ENCODE measurements around the gene MBD6.
A peak's percentile ranks its signal among the peaks of the same experiment; 100 is the strongest.

Gene MBD6, protein sequence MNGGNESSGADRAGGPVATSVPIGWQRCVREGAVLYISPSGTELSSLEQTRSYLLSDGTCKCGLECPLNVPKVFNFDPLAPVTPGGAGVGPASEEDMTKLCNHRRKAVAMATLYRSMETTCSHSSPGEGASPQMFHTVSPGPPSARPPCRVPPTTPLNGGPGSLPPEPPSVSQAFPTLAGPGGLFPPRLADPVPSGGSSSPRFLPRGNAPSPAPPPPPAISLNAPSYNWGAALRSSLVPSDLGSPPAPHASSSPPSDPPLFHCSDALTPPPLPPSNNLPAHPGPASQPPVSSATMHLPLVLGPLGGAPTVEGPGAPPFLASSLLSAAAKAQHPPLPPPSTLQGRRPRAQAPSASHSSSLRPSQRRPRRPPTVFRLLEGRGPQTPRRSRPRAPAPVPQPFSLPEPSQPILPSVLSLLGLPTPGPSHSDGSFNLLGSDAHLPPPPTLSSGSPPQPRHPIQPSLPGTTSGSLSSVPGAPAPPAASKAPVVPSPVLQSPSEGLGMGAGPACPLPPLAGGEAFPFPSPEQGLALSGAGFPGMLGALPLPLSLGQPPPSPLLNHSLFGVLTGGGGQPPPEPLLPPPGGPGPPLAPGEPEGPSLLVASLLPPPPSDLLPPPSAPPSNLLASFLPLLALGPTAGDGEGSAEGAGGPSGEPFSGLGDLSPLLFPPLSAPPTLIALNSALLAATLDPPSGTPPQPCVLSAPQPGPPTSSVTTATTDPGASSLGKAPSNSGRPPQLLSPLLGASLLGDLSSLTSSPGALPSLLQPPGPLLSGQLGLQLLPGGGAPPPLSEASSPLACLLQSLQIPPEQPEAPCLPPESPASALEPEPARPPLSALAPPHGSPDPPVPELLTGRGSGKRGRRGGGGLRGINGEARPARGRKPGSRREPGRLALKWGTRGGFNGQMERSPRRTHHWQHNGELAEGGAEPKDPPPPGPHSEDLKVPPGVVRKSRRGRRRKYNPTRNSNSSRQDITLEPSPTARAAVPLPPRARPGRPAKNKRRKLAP

DNA sequence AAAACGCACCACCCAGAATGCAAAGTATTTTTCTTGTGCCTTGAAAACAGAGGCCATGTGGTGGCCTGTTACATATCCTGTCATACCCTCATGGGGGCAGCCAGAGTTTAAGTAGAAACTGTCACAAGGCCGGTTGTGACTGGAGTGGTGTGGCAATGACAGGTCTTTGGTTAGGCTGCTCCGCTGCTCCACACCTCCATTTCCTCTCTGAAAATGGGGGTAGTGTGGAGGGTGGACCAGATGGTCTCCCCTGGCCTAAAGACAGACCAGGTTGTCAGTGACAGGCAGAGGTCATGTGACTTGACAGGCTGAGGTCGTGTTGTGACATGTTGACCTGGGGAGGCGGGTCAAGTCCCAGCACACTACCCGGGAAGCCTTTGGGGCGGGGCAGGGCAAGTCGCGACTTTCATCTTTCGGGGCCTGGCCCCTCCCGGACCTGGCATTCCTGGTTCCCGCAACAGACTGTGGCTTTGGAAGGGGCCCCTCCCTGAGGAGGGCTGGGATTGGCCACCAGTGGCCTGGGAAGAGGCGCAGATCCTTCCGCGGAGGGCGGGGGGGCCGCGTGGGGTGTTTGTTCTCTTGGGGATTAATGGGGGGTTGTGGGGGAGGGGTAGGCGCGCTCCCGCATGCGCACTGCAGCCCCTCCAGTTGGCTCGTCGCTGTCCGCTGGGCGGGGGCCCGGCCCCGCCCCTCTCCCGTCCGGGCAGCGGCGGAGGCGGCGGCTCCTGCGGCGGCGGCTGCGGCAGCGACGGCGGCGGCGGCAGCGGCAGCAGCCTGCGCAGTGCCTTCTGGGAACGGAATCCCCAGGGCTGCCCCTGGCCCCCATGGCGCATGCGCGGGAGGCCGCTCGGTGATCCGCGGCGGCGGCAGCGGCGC is at the start of gene MBD6:
Gene MBD6, plus strand, starts transcription at position 814 of the 876 bp plus-strand sequence. CDS start 1,480 bp downstream, outside the sequence.
- peak; percentile 93 for DNase-seq

GRCh38 chr12:57473392-57473791 is 49.2 kb upstream of the MBD6 start:
- no peak for DNase-seq

- no peak for DNase-seq
Observed at GRCh38 chr12:57473886-57474285, 48.7 kb upstream of the MBD6 start.

DNA sequence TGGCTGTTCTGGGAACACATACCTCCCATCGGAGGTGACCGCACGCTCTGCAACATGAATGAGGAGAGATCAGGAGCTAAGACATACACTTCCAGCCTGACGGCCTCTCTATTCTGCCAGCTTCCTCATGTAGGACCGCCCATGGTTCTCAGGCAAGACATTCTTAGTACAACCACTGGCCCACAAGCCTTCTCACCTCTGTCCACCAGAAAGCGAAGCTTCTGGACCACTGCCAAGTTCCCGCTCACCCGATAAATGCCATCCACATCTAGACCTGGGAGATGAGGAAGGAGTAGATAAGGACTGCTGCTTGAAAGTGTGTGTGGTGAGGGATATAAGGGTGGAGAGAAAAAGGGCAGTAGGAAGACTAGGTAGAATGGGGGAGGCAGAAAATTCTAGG is 48.2 kb upstream of the MBD6 start:
- DNase-seq: no peak

GRCh38 chr12:57474862-57475261 is 47.8 kb upstream of the MBD6 start:
- DNase-seq: no peak

DNA sequence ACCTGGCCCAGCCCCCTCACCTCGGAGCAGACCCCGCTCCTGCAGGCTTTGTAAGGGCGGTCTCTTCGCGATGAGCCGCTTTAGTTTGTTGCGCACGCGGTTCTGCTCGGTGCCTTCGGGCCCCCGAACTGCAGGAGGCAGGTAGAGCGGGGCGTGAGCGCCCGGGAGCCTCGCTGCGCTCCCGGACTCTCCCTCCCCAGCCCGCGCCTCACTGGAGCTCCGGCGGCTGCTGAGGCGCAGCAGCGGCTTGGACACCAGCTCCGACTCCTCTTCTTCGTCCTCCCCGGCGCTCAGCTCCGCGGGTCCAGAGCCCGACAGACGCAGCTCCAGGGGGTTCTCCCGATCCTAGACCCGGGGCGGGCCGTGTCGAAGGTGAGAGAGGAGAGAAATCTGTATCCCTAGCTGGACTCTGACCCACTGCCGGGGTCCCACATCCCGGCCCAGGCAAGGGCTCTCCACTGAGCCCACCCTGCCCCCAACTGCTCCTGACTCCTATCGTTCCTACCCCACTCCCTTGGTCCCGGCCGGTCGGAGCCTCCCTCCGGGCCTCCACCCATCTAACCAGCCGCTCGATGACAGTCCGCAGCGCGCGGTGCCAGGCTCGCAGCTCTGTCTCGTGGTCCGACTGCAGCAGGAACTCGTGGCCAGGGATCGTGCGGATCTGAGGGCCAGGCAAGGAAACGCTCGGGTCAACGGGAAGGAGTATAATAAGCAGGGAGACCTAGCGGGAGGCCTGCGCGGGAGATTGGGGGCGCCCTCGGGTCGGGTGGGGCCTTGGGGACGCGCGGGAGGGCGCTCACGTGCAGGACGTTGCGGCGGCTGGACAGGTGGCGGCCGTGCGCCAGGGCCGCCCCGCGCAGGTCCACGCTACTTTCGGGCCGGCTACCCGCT is 47.1 kb upstream of the MBD6 start:
- no peak for DNase-seq

GRCh38 chr12:57476162-57476992 is 46.2 kb upstream of the MBD6 start:
- peak; percentile 91 for DNase-seq

- no peak for DNase-seq
Observed at GRCh38 chr12:57476993-57477709, 45.5 kb upstream of the MBD6 start.

- DNase-seq: peak; percentile 53
Observed at GRCh38 chr12:57477710-57478681, 44.6 kb upstream of the MBD6 start.

- no peak for DNase-seq
Observed at GRCh38 chr12:57479043-57479375, 43.6 kb upstream of the MBD6 start.

DNA sequence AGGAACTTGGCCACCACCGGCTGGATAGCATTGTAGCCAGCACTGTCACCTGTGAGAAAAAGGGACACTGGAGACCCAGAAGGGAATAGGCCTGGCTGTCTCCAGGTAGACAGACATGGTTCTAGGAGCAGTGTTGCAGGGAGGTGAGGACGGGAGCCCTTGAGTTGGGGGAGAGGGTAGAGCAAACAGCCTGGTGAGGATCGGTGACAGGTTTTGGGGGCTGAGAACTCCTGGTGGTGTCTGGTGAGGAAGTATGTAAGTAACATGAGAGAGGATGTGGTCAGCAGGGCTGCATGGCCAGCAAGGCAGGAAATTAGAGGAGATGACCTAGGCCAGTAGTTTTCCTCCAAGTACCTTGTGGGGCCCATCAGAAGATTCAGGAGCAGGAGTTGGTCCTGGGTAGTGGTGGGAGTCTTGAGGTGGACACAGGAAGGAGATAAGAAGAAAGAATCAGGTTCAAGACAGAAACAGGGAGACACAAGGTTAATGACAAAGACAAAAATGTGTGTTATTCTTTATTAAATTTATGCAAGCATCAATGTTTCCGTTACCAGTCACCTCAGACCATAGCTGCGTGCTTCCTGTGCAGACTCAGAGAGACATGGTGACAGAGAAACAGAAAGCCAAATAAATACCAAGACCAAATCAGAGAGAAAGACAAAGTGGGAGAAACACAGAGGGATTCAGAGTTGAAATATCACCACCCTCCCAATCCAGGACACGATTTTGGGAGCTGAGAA is 43.1 kb upstream of the MBD6 start, which contains the start of gene ARHGAP9:
Gene ARHGAP9, minus strand, starts transcription at position 491 of the 740 bp plus-strand sequence. Its CDS starts 460 bp downstream, at position 31.
- peak; percentile 58 for DNase-seq

DNA sequence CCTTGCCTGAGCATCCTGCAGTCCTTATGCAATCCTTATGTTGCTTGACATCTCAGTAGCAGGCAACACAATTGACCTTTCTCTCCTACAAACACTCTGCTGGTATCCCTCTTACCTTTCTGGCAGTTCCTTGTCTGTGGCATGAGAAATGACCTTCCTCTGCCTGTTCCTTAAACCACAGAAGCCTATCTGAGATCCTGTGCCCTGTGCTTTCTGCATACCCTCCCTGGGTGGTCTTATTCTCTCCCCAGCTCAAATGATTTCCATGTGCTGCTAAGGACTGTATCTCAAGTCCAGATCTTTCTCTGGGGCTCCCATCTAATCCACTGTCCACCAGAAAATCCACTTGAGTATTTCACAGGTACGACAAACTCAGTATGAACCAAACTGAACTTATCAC is 41.0 kb upstream of the MBD6 start:
- DNase-seq: no peak

DNA sequence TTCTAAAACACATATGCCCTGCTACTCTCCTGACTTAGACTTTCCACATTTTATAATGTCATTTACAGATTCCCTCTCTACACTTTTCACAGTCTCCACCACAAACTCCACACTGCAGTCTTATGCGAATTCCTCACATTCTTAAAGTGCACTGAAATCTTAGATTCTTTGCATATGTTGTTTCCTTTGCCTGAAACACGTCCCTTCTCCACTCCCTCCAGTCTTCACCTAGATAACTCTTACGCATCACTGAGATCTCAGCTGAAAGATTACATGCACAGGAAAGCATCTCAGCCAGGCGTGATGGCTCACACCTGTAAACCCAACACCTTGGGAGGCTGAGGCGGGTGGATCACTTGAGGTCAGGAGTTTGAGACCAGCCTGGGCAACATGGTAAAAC is 39.2 kb upstream of the MBD6 start:
- DNase-seq: no peak

DNA sequence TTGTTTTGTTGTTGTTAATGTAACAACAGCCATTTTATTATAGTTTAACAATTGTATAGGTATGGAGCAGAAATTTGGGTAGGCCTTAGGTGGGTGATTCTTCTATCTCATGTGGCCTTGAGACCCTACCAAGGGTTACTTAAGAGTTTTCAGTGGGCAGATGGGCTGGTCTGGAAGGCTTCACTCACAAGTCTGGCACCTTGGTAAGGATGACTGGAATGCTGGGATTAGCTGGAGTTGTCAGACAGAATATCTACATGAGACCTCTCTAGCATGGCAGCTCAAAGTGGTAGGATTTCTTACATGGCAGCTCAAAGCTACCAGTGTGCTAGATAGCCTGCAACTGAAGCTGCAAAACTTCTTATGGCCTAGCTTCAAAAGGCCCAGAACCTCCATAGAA is 36.9 kb upstream of the MBD6 start:
- no peak for DNase-seq

GRCh38 chr12:57487055-57487596 is 35.5 kb upstream of the MBD6 start:
- no peak for DNase-seq

DNA sequence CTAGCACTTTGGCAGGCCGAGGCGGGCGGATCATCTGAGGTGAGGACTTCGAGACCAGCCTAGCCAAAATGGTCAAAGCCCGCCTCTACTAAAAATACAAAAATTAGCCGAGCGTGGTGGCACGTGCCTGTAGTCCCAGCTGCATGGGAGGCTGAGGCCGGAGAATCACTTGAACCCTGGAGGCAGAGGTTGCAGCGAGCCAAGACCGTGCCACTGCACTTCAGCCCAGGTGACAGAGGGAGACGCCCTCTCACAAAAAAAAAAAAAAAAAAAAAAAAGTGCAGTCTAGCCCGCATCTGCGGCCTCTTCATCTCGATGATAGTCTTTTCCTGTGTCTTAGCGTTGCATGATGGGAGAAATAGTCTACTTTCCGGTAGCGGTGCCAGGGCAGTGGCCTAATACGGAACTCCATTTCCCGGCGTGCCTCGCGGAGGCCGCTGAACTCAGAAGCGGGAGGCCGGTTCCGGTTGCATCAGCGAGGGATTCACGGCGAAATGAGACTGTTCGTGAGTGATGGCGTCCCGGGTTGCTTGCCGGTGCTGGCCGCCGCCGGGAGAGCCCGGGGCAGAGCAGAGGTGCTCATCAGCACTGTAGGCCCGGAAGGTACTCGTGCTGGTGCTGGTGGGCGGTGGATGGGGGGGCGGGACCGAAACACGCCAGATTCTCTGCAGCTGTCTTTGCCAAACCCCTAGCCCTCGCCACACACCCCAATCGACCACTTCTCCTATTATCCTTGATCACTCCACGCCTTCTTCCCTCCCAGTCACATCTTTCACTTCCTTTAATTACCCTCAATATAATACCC is 34.8 kb upstream of the MBD6 start, which contains the start of gene MARS1:
Gene MARS1, plus strand, starts transcription at position 472 of the 805 bp plus-strand sequence. Its CDS starts 23 bp downstream, at position 495.
- peak; percentile 95 for DNase-seq
